AG09319 (cell line): ENCODE data around the gene DOCK4.

ENCODE experiments used
- DNase-seq: peaks from one replicate; pipeline ENCODE4 v3.0.0-alpha.2; 2010; ENCODE audit warnings: low read depth; ENCODE audit errors: extremely low read depth
- TF ChIP-seq, protein P1 (sequence below): IDR thresholded peaks from 2 replicates; pipeline ENCODE4 v1.5.1; 2011; ENCODE audit warnings: low read depth, mild to moderate bottlenecking, inconsistent platforms, low read length, moderate library complexity

DOCK4 gene

DNA sequence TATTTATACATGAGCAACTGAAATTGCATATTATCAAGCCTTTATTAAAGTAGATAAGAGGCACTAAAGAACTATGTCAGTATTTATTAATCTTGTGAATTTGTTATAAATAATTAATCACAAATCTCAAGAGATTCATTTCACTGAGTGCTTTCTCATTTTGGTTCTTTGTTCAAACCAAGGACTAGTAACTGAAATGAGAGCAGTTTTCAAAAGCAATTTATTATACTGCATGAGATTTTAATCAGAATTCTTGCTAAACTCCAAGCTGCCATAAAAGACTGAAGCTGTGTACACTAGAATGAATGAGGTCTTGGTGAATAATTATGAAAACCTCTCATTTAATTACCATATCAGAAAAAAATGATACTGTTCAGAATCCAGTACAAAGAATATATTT, 419.1 kb downstream of the DOCK4 start:
- DNase-seq, result no peak

DNA sequence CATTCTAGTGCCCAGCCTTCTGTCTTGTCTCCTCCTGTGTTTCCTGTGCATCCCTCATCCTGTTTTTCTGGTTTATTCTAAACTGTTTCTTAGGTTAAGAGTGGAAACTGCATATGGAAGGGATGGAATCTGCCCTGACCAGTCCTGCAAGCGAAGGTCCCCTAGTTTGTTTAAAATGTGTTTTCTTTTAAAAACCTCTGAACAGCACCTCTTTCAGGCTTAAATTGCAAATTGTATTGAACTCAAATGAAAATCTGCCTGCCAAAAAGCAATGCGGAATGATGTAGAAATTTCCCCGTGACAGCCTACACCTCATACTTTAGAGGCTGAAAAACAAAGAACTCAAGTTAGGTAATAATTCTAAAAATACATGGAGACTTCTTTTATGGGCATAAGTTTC, 421.1 kb downstream of the DOCK4 start:
- DNase-seq, result no peak
- TF ChIP-seq, protein P1, sequence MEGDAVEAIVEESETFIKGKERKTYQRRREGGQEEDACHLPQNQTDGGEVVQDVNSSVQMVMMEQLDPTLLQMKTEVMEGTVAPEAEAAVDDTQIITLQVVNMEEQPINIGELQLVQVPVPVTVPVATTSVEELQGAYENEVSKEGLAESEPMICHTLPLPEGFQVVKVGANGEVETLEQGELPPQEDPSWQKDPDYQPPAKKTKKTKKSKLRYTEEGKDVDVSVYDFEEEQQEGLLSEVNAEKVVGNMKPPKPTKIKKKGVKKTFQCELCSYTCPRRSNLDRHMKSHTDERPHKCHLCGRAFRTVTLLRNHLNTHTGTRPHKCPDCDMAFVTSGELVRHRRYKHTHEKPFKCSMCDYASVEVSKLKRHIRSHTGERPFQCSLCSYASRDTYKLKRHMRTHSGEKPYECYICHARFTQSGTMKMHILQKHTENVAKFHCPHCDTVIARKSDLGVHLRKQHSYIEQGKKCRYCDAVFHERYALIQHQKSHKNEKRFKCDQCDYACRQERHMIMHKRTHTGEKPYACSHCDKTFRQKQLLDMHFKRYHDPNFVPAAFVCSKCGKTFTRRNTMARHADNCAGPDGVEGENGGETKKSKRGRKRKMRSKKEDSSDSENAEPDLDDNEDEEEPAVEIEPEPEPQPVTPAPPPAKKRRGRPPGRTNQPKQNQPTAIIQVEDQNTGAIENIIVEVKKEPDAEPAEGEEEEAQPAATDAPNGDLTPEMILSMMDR, result no peak

More for the DNA sequence above, 419.1 kb downstream of the DOCK4 start:
- TF ChIP-seq, protein P1, result no peak

DNA sequence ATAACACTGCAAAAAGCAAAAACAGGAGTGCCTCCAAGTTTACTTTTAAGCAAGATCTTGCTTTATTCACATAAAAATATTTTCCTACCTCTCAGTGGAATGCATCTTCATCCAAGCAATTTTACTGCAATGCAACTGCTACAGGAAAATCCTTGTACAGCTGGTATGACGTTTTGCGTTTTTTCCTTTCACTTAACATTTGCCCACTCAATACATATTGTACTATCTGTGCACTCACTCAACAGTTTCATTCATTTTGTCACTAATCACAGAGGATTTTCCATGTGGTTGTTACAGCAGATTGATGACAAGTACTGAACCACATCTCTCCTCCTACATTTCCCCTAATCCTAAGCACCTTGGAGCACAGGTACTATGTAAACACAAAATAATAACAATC, 421.9 kb downstream of the DOCK4 start:
- DNase-seq, result no peak
- TF ChIP-seq, protein P1, result no peak

DNA sequence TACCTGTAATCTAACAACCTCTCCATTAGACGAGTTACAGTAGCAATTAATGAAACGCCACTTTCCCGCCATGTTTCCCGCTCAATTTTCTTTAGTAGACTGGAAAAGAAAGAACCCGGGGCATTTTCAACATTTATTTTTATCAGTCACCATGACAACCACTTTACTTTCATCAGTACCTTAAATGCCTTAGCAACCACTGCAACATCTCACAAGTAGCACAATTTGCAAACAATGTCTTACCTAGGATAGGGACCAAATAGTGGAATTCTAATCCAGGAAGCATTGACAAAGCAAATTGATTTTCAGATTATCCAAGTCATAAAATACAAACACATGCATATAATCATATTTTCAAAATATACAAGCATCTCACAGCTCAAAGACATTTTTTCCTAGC, 422.3 kb downstream of the DOCK4 start:
- TF ChIP-seq, protein P1, result no peak
- DNase-seq, result no peak

DNA sequence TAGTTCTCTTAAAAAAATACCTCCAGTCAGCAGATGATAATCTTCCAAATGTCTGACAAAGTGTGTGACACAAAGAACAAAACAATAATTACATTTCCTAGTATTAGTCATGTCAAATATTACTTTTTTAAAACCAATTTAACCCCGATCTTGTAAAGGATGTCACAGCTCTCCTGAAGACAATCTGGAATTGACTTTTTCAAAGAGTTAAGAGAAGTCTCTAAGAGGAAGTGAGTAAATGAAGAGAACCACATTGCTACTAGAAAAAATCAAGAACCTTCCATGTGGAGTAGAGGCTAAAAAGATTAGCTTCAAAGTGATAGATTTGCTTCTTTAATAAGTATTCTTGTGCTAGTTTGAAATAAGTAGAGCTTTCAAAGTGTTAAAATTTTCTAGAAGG, 425.7 kb downstream of the DOCK4 start:
- TF ChIP-seq, protein P1, result no peak
- DNase-seq, result no peak

DNA sequence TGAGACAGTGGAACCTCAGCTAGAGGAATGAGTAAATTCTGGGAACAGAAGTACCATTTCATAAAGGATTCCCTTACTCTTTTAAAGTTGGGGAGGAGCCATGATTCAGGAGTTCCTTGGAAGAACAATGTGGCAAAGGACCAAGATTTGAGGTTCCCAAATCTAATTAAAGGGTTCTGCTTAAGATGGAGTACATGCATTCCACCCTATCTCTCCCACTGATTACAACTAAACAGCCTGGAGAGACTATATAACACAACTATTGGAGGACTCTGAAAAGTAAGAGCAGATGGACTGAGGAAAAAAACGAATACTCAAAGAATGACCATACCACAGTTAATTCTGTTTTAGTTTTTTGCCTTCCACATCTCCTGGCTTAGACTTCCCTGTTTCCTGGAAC, 431.0 kb downstream of the DOCK4 start:
- DNase-seq, result no peak
- TF ChIP-seq, protein P1, result no peak

DNA sequence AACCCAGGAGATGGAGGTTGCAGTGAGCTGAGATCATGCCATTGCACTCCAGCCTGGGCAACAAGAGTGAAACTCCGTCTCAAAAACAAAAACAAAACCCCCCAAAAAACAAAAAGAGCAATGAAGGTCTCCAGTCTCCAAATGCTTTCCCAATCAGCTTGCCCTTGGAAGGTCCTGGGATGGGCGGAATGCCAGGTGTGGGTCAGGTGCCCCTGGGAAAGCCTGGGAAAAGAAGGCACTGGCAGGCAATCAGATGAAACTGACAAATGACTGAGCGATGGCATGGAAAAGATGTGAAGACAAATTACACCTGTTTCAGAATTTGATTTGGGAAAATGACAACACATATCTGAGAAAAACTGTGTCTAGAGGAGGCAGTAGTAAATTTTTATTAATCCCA, 433.5 kb downstream of the DOCK4 start:
- TF ChIP-seq, protein P1, result no peak
- DNase-seq, result no peak

DNA sequence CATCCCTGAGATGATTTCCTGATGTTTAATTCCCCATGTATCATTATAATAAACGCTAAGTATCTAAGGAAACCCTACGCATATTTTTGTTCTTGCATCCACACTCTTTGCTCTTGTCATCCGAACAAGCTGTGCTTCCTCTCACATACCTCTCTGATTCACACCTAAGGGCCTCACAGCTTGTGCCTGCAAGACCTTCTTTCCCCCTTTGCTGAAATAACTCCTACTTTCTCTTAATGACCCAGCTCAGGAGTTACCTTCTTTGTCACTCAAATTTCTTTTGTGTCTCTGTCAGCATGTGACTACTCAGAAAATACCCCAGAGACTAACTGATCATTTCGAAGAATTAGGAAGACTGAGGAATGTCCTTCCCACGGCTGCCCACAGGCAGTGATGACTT, 434.6 kb downstream of the DOCK4 start:
- no peak for DNase-seq
- TF ChIP-seq, protein P1, result no peak
